GM03348 (cell line): Measurements from ENCODE around the gene CELSR2.

Experiments used
- DNase-seq: peaks from one replicate; pipeline ENCODE4 v3.0.0; 2012; ENCODE audit warnings: low spot score

CELSR2 gene

DNA sequence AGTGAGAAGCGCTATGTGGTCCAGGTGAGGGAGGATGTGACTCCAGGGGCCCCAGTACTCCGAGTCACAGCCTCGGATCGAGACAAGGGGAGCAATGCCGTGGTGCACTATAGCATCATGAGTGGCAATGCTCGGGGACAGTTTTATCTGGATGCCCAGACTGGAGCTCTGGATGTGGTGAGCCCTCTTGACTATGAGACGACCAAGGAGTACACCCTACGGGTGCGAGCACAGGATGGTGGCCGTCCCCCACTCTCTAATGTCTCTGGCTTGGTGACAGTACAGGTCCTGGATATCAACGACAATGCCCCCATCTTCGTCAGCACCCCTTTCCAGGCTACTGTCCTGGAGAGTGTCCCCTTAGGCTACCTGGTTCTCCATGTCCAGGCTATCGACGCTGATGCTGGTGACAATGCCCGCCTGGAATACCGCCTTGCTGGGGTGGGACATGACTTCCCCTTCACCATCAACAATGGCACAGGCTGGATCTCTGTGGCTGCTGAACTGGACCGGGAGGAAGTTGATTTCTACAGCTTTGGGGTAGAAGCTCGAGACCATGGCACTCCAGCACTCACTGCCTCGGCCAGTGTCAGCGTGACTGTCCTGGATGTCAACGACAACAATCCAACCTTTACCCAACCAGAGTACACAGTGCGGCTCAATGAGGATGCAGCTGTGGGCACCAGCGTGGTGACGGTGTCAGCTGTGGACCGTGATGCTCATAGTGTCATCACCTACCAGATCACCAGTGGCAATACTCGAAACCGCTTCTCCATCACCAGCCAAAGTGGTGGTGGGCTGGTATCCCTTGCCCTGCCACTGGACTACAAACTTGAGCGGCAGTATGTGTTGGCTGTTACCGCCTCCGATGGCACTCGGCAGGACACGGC, 2.2 kb downstream of the CELSR2 start:
- DNase-seq: no peak

DNA sequence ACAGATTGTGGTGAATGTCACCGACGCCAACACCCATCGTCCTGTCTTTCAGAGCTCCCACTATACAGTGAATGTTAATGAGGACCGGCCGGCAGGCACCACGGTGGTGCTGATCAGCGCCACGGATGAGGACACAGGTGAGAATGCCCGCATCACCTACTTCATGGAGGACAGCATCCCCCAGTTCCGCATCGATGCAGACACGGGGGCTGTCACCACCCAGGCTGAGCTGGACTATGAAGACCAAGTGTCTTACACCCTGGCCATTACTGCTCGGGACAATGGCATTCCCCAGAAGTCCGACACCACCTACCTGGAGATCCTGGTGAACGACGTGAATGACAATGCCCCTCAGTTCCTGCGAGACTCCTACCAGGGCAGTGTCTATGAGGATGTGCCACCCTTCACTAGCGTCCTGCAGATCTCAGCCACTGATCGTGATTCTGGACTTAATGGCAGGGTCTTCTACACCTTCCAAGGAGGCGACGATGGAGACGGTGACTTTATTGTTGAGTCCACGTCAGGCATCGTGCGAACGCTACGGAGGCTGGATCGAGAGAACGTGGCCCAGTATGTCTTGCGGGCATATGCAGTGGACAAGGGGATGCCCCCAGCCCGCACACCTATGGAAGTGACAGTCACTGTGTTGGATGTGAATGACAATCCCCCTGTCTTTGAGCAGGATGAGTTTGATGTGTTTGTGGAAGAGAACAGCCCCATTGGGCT, 3.0 kb downstream of the CELSR2 start:
- DNase-seq: no peak

DNA sequence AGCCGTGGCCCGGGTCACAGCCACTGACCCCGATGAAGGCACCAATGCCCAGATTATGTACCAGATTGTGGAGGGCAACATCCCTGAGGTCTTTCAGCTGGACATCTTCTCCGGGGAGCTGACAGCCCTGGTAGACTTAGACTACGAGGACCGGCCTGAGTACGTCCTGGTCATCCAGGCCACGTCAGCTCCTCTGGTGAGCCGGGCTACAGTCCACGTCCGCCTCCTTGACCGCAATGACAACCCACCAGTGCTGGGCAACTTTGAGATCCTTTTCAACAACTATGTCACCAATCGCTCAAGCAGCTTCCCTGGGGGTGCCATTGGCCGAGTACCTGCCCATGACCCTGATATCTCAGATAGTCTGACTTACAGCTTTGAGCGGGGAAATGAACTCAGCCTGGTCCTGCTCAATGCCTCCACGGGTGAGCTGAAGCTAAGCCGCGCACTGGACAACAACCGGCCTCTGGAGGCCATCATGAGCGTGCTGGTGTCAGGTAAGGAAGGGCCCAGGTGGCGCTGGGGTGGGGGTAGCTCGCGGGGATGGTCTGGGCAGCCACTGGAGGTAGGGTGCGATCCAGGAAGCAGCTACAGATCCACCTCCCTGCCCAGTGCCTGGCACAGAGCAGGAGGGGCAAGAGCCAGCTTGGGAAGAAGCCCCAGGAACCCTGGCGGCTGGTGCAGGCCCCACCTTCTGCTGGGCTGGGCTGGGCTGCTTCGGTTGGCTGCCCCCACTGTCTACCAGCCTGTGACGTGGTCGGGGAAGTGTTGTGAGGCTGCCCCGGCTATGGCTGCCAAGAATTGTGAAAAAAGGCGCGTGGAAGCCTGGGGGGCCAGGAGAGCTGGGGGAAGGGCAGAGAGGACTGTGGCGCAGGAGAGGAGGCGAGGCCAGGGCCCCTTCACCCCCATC, 3.8 kb downstream of the CELSR2 start:
- DNase-seq: no peak

DNA sequence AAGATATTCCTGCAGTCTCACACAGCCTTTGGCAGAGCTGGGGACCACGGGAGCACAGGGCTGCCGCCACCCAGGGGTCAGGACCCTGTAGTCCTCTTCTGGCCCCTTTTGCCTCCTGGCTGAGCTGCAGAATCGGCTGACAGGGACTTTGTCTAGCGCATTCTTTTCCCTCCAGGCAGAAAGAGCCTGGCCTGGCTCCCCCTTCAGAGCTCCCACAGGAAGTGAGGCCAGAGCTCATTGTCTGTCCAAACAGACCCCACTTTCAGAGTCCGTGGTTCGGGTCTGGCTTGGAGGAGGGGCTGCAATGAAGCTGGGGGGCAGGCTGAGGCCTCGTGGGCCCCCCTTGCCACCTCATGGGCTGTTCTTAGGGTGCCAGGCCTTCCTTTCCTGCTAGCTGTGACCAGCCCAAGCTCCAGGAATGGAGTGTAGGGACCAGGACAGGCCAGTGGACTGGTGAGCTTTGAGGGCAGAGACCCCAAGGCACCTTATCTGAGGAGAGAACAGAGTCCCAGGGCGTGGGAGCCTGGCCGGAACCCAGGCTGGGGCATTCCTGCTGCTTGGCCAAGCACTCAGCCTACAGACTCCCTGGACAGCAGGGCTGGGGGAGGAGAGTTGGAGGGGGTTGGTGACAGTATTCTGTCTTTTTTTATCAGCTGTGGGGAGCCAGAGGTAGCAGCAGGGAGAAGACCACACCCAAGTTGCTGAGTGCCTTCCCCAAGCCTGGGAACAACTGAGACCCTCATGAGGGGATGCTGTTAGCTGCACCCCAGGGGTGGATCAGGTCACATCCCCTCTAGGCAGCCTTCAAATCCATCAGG, 4.7 kb downstream of the CELSR2 start:
- peak; percentile 55 for DNase-seq

DNA sequence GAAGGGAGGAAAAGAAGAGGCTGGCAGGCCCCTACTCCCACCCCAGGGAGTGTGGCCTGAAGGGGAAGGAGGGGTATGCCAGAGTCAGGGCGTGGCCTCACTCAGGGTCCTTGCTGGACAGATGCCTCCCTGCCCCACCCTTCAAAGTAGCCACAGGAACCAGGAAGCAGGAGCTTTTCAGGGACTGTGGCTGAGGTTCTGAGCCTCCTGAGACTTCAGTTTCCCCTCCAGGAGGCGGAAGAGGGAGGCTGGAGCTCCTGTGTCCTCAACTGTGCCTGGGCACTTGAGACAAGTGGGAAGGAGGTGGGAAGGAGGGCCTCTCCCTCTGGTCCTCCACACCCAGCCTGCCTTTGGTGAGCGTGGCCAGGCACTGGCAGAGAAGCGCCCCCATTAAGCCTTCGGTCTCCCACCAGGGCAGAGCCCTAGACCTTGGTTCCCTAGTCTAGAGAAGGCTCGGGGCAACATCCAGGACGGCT, 5.3 kb downstream of the CELSR2 start:
- no peak for DNase-seq

DNA sequence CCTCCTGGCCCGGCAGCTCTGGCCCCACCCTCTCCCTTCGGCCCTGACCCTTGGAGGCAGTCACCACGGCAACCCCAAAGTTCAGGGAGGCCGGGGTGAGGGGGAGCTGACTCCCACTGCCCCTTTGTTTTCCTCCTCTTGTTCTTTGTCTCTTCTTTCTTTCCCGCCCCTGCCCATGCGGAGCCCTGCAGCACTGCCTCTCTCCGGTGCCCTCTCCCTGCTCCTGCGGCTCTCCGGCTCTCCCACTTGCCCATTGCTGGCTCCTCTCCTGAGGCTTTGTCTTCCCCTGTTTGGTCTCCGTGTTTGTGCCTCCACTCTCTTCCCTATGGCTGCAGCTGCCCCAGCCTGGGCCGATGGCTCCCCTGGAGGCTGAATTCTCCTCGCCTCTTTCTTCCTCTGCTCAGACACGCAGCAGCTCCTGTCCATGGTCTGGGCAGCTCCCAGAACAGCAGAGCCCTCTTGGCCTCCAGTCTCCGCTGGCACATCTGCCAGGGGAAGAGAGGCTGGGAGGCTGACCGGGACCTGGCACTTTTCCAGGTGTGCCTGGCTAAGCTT, 5.8 kb downstream of the CELSR2 start:
- DNase-seq: no peak

DNA sequence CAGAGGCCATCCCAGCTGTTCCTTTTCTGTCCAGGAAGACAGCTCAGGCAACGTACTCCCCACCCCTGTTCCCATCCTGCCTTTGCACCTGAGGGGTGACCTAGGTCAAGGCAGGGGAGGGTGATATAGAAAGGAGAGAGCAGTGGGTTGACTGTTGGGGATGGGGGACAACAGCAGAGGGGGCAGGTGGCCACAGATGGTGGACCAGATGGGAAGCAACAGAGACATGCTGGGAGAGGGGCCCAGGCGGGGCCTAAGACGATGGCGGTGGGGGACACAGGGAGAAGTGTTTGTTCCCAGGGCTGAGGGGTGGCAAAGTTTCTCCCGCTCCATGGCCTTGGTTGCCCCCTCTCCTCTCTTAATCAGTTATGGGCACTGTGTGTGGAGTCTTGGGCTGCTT, 6.3 kb downstream of the CELSR2 start:
- no peak for DNase-seq

DNA sequence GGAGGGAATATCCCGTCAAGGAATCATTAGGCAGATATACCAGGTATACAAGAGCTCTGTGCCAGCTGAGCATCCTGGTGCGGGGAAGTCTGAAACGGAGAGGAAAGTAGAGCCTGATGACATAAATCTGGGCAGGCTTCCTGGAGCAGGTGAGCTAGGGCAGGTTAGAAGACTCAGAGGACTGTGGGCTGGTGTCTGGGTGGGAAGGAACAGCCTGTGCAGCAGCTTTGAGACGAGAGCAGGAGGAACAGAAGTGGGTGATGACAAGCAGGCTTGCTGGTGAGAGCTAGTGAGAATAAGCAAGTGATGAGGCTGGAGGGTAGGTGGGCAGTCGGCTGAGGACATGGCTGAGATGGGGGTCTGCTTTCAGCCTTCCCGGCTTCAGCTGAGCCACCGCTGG, 6.7 kb downstream of the CELSR2 start:
- no peak for DNase-seq

DNA sequence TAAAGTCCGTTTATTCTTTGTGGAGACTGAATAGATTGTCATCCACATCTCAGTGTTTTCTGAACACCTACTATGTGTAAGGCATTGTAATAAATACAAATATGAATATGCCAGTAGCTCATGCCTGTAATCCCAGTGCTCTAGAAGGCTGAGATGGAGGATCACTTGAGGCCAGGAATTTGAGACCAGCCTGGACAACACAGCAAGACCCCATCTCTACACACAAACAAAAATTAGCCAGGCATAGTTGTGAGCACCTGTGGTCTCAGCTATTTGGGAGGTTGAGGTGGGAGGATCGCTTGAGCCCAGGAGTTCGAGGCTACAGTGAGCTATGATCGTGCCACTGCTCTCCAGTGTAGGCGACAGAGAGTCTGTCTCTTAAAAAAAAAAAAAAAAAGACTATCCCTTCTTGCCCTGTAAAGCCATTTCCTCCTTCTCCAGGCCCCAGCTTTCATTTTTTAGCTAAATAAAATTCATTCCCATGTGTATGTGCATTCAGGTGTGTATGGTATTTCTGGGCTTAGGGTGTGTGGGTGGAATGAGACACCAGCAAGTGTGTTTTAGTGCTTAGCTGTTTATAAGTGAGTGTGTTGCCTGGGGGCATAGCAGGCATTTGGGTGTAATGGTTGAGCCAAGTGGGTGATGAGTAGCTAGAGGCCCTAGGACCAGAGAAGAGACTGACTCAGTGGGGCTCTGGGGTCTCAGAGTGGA, 7.8 kb downstream of the CELSR2 start:
- no peak for DNase-seq

DNA sequence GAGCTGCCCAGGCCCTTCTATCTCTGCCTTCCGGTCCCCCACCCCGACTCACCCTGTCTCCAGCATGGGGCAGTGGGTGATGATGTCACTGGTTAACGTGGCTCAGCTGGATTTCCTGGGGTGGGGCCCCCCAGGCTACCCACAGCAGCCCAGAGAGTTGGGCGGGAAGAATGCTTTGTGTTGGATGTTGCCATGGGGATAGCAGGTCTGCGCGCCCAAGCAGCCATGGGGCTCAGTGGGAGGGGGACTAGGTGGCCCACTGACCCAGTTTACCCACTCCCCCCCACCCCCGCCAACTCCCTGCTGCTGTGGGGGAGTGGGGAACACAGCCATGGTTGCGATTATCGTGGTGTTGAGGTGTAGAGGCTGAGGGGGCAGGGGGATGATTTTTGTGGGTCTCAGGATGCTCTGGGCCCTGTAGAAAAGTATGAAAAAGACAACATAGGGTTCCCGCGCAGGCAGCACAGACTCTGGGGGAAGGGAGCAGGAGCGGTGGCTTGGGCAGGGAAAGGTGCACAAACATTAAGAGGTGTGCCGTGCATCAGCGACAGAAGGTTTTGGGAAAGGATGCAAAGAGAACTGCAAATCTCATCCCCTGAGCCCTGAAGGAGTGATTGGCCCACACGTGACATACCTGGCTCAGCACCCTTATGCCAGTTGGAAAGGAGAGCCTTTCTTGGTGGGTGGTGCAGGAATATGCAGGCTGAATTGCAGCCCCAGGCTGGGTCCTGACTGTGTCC, 8.5 kb downstream of the CELSR2 start:
- DNase-seq: no peak

DNA sequence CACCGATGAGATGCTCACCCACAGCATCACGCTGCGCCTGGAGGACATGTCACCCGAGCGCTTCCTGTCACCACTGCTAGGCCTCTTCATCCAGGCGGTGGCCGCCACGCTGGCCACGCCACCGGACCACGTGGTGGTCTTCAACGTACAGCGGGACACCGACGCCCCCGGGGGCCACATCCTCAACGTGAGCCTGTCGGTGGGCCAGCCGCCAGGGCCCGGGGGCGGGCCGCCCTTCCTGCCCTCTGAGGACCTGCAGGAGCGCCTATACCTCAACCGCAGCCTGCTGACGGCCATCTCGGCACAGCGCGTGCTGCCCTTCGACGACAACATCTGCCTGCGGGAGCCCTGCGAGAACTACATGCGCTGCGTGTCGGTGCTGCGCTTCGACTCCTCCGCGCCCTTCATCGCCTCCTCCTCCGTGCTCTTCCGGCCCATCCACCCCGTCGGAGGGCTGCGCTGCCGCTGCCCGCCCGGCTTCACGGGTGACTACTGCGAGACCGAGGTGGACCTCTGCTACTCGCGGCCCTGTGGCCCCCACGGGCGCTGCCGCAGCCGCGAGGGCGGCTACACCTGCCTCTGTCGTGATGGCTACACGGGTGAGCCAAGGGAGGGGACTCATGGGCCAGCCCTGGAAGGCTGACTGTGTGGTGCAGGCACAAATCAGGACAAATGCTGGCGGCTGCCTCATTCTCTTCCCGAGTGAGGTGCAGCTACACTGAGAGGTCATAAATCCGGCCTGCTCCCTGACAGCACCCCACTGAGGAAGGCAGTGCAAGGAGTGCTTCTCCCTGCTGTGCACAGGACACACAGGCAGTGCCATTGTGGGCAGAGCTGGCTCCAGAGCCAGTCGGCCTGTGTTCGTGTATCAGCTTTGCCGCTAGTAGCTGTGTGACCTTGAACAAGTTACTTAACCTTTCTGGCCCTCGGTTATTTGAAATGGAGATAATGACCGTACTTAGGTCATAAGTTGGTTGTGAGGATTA, 9.4 kb downstream of the CELSR2 start:
- no peak for DNase-seq

DNA sequence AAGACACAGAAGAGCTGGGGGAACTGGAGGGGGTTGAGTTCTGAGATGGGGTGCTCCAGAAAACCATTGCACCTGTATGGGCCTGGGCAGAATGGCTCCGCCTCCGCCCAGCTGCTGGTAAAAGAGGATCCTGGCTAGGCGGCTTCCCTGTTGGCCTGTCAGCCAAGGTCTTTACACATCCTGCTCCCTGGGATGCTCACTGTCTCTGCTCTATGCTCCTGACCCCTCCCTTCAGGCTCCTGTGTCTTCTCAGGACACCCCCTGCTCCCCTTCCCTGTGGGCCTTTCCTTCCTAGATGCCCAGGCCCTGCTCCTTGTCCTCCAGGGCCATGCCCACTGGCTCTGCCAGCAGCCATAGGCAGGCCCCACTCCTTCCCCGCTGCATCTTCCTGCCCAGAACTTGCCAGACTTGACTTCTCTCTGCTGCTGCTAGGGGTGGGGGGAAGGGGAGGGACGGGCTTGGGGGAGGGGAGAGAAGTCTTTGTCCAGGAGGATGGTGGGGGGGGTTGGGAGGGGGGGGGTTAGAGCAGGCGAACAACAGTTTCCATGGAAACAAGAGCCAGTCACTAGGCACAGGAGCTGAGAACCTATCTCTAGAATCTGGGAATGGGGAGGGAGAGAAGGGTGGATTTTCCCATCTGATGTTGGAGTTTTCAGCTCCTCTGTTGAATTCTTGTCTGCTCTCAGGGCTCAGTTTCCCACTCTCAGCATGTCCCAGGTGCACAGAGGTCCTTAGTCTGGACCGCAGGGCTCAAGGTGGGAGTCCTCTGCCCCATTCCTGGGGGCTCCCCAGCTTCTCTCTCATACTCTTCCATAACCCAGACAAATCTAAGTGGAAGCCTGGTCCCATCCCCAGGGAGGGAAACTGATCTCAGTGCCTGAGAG, 10.6 kb downstream of the CELSR2 start:
- DNase-seq: no peak

DNA sequence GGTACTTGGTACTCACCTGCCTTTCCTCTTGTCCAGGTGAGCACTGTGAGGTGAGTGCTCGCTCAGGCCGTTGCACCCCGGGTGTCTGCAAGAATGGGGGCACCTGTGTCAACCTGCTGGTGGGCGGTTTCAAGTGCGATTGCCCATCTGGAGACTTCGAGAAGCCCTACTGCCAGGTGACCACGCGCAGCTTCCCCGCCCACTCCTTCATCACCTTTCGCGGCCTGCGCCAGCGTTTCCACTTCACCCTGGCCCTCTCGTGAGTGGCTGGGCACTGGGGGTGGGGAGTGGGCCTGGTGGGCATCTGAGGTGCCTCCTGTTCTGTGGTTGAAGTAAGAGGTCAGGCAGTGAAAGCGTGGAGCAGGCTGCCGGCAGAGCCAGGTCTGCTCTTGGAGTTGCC, 11.7 kb downstream of the CELSR2 start:
- no peak for DNase-seq

DNA sequence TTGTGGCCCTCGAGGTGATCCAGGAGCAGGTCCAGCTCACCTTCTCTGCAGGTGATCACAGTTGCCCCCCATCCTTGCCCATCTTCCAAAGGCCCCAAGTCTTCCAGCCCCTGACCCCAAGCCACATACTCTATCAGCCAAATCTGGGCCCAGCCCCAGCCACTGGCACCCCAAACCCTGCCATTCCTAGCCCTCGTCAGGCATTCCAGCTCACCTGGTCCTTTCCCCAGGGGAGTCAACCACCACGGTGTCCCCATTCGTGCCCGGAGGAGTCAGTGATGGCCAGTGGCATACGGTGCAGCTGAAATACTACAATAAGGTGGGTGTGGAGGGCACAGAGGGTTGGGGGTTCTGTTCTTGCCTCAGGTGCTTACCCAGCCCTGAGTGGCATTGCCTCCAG, 12.2 kb downstream of the CELSR2 start:
- no peak for DNase-seq

DNA sequence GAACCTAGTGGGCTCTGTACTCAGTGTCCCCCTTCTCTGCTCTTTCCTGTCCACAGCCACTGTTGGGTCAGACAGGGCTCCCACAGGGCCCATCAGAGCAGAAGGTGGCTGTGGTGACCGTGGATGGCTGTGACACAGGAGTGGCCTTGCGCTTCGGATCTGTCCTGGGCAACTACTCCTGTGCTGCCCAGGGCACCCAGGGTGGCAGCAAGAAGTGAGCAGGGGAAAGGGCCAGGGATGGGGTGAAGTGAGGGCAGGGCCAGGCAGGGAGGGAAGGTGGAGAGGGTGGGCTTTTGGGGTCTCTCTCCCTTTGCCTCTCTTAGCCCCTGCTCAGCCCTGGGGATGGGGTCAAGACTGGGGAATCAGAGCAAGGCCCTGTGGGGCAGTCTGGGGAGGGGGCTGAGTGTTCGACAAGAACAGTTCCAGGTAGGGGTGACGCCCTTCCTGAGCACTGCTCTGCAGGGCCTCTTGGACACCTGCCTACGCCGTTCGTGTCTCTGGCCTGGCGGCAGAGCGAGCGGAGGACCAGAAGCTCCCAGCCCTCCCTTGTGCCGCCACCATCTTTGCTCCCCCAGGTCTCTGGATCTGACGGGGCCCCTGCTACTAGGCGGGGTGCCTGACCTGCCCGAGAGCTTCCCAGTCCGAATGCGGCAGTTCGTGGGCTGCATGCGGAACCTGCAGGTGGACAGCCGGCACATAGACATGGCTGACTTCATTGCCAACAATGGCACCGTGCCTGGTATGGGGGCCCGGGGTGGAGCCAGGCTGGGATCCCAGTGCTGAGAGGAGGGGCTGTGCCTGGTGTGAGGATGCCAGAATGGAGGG, 13.1 kb downstream of the CELSR2 start:
- no peak for DNase-seq

DNA sequence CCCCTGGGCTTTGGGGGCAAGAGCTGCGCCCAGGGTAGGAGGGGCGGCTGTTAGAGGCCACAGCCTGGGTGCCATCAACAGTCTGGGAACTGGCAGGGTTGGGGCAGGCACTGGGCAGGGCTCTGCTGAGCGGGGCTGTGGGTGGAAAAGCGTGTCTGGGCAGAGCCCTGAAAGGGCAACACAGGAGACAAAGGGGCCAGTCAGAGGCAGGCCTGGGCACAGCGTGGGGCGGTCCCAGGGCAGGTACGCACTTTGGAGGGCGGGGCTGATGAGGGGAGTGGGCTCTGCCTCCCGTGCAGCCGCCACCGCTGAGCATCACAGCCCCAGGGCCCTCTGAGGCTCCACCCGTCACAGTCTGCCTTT, 13.9 kb downstream of the CELSR2 start:
- no peak for DNase-seq
